Duodenal mucosa (tissue), 2 donors: ENCODE results near the gene FN3KRP.

ENCODE experiments used
- H3K27ac ChIP-seq: one replicate; pipeline ENCODE4 v1.7.0; 2013; ENCODE audit warnings: low read depth, low read length
- H3K27me3 ChIP-seq, 2 donors: one replicate each; pipeline ENCODE4 v1.7.0; 2013; ENCODE audit warnings: low read length in 2 of 2, control low read depth in 1 of 2; ENCODE audit not compliant: insufficient read depth in 2 of 2, control insufficient read depth in 1 of 2
- H3K36me3 ChIP-seq, 2 donors: one replicate each; pipeline ENCODE4 v1.7.0; 2013; ENCODE audit warnings: low read length in 2 of 2, control low read depth in 1 of 2; ENCODE audit not compliant: insufficient read depth in 2 of 2, control insufficient read depth in 1 of 2
- H3K4me1 ChIP-seq, 2 donors: one replicate each; pipeline ENCODE4 v1.7.0; 2013; ENCODE audit warnings: low read length in 2 of 2, control low read depth in 1 of 2; ENCODE audit not compliant: insufficient read depth in 2 of 2, control insufficient read depth in 1 of 2
- H3K4me3 ChIP-seq, 2 donors: one replicate each; pipeline ENCODE4 v1.7.0; 2013; ENCODE audit warnings: low read length in 2 of 2, low read depth in 1 of 2
- H3K9ac ChIP-seq, 2 donors: one replicate each; pipeline ENCODE4 v1.7.0; 2013; ENCODE audit warnings: low read length in 2 of 2, low read depth in 1 of 2
- H3K9me3 ChIP-seq, 2 donors: one replicate each; pipeline ENCODE4 v1.7.0; 2013; ENCODE audit warnings: low read length in 2 of 2, control low read depth in 1 of 2; ENCODE audit not compliant: control insufficient read depth in 1 of 2

Gene FN3KRP

DNA sequence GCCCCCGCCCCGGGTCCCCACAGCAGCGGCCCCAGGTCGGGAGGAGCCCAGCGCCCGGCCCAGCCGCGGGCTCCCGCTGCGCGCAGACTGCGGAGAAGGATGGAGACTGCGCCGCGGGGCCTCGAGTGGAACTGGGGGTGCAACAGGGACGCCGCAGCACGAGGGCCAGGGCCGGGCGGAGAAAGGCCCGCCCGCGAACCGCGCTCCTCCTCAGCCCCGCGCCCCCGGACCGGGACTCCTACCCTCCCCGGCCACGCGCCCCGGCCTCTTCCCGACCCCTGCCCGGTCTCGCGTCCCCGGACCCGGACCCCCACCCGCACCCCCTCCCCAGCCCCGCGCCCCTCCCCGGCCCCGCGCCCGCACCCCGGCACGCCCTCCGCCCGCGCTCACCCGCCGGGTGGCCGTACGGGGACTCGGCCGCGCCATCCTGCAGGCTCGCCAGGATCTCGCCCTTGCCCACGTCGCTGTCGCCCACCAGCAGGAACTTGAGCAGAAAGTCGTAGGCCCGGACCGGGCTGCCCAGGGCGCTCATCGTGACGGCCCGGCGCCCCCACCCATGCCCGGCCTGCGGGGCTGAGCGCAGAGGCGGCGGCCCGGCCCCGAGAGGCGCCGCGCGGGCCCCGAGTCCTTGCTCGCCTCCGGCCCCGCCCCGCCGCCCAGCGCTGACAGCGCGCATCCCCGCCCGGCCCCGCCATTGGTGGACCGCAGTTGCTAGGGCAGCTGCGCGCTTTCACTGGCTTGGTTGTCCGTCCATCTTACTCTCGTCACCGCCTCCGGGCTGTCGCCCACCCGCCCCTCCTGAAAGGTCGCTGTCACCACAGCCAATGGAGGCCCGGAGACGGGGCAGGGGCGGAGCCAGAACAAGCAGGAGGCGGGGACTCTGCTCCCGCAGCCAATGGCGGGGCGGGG, 18.2 kb upstream of the FN3KRP start, which contains the start of gene RAB40B:
TSS of gene RAB40B (minus strand) at position 634 of the 909 bp plus-strand sequence. CDS start at position 532, 102 bp downstream.
- peak within 1 kb of the TSS; percentile 33 to 79 for H3K9ac ChIP-seq
- H3K4me3 ChIP-seq, result peak within 1 kb of the TSS; percentile 76 to 84
- H3K27me3 ChIP-seq, result no peaks in the 10 kb centered on the region
- H3K4me1 ChIP-seq, result peaks cover 26 to 33% of the 10 kb centered on the region in 2 donors
- no peaks in the 10 kb centered on the region for H3K9me3 ChIP-seq
- H3K36me3 ChIP-seq, result no peaks in the 10 kb centered on the region
- peak within 1 kb of the TSS; percentile 56 for H3K27ac ChIP-seq

DNA sequence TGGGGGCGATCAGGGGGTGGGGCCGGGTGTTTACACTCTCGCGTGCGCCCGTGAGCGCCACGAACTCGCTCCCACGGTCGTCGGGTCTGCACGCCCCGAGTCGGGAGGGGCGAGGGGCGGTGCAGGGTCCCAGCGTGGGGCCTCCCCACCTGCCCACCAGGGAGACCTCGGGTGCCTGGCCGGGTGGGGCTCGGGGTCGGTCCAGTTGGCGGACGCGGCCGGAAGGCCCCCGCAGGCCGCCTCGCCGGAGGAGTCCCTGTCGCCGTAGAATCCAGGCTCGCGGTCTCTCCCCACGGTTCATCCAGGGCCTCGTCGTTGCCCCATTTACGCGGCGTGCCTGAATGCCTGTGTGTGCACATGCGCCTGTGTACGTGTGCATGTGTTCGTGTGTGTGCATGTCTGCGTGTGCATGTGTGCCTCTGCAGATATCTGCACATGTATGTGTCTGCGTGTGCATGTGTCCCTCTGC, 17.5 kb upstream of the FN3KRP start:
- H3K27ac ChIP-seq, result peak overlapping the region; percentile 10
- H3K27me3 ChIP-seq, result no peaks in the 10 kb centered on the region
- H3K4me3 ChIP-seq, result peak overlapping the region; percentile 76 to 84
- no peaks in the 10 kb centered on the region for H3K9me3 ChIP-seq
- no peaks in the 10 kb centered on the region for H3K36me3 ChIP-seq
- peak overlapping the region in 1 of 2 donors; percentile 55 for H3K9ac ChIP-seq
- peaks cover 27 to 37% of the 10 kb centered on the region in 2 donors for H3K4me1 ChIP-seq

DNA sequence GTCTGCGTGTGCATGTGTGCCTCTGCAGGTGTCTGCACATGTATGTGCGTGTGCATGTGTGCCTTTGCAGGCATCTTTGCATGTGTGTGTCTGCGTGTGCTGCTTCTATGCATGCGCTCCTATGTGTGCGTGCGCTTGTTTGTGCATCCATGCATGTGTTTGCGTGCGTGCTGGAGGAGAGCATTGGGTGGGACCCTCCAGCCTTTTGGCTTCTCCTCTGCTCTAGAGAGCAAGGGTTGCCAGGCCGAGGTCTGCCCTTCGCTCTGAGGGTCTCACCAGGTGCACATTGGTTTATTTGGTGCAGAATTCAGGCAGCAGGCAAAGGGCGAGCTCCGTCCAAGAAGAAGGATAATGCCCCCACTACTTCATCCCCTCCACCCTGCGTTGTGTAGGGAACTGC, 17.0 kb upstream of the FN3KRP start:
- Histone ChIP-seq H3K36me3 (no peaks in the 10 kb centered on the region), H3K27ac (no peak overlapping the region), H3K9me3 (no peaks in the 10 kb centered on the region), H3K9ac (no peak overlapping the region), H3K27me3 (no peaks in the 10 kb centered on the region), H3K4me3 (peak overlapping the region; percentile 76 to 84), H3K4me1 (peaks cover 29 to 41% of the 10 kb centered on the region in 2 donors)

DNA sequence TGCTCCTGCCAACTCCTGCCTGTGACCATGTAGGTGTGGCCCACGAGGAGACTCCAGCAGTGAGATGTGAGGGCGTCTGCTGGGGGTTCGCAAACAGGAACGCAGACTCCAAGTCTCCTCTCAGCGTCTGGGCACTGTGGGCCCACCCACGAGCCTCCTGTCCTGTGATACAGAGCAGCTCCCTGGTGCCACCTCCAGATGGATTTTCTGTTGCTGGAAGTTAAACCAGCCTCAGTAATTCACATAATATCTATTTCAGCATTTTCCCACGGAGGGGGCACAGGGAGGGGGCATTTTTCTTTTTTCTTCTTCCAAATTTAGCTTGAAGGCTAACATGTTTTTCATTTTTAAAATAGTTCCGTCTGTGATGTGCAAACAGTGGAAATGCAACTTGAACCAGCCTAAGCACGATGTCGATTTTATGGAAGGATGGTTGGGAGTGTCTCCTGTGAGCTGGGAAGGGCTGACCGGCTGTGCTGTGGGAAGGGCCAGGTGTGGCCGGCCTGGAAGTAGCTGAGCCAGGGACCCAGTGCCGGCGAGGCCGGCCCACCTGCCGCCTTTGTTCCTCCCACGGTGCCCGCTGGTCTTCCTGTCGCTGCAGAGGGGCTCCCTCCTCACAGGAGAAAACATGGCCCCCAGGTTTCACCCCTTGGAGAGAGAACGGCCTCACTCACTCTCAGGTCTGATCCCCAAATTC, 14.1 kb upstream of the FN3KRP start:
- Histone ChIP-seq H3K4me1 (peaks cover 29 to 43% of the 10 kb centered on the region in 2 donors), H3K27me3 (no peaks in the 10 kb centered on the region), H3K9ac (peak overlapping the region; percentile 25 to 57), H3K4me3 (peak overlapping the region; percentile 16 to 44), H3K27ac (peak overlapping the region; percentile 50), H3K9me3 (no peaks in the 10 kb centered on the region), H3K36me3 (no peaks in the 10 kb centered on the region)

DNA sequence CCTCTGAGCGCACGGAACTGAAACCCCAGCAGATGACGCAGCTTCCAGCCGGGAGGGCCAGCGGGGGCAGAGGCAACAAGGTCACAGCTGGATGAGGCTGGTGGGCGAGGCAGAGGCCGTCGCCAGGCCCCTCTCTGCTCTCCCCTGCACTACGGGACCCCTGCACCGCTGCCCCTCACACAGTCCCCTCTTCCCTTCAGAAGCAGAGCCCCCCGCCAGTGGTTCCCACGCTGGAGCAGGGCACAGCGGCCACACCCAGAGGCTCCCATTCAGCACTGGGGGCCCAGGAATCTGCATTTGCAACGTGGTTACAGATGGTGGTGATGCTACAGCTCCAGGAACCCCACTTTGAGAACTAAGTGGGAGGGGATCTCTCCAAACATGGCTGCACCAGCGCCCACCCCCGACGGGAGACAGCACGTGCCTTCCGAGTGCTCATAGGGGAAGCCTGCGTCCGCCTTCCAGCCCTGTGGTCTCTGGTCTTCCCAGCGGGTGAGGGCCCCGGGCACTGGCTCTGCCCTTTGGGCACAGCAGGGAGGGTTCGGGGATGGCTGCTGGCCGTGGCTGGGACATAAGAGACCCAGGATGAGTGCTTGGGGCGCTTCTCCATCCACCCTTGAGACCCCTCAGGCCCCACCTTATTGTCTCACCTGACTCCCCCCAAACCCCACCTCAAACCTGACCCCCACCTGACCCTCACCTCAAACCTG, 13.3 kb upstream of the FN3KRP start:
- peaks cover 32 to 40% of the 10 kb centered on the region in 2 donors for H3K4me1 ChIP-seq
- H3K27ac ChIP-seq, result peak overlapping the region; percentile 25
- no peaks in the 10 kb centered on the region for H3K36me3 ChIP-seq
- H3K4me3 ChIP-seq, result peak overlapping the region; percentile 16 to 44
- peak overlapping the region; percentile 25 to 57 for H3K9ac ChIP-seq
- no peaks in the 10 kb centered on the region for H3K27me3 ChIP-seq
- H3K9me3 ChIP-seq, result no peaks in the 10 kb centered on the region

DNA sequence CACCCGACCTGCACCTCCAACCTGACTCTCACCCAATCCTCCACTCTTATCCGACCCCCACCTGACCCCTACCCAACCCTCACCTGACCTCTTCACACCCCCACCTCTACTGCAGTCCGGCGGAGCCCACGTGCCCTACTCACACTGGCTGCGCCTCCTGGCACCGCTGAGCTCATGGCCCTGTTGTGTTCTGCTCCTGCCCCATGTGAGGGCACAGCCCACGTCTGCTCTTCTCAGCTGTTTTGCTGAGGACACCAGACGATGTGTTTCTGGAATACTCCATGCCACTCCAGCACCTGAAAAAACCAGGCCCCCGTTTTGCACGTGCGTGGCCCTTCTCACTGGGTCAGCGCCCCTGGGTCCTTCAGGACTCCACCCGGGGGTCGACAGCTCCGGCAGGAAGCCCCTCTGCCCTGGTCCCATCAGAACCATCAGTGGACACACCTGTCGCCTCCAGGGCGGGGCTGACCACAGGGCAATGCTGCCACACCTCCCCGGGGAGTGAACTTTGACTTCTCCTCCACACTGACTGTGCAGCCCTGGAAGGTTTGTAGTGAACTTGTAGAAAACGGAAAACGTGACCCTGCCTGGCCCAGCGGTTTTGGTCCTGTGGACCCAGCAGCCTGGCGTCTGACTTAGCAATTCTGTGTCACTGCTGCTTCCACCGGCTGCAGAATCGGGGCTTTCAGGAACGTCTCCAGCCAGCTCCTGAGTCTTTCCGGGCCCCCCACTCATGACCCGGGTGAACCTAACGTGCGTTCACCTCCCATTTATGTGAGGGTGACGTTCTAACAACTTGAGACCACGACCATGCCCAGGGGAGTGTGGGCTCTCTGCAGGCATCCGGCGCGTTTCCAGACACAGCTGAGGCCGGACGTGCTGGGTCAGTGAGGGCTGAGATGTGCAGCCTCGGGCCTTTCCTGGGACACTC, 12.3 kb upstream of the FN3KRP start:
- peak overlapping the region; percentile 47 to 57 for H3K9ac ChIP-seq
- peaks cover 31 to 37% of the 10 kb centered on the region in 2 donors for H3K4me1 ChIP-seq
- peak overlapping the region; percentile 55 to 69 for H3K4me3 ChIP-seq
- no peaks in the 10 kb centered on the region for H3K9me3 ChIP-seq
- H3K27me3 ChIP-seq, result no peaks in the 10 kb centered on the region
- H3K36me3 ChIP-seq, result no peaks in the 10 kb centered on the region
- H3K27ac ChIP-seq, result peak overlapping the region; percentile 84

DNA sequence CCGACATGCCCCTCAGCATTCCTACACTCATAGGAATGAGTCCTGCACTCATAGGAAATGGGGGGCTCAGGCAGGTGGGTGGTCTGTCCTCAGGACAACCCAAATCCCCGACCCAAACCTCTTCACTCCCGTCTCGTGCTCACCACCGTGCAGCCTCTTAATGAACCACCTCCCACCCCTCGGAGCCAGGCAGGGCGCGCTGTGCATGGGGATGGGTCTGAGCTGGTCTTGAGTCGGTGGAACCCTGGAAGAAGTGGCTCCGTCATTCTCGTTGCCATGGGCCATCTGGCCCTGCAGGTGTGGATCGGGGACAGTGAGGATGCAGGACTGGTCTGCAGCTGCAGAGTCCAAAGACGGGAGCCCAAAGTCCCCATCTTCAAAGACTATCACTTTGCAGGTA, 11.6 kb upstream of the FN3KRP start:
- Histone ChIP-seq H3K36me3 (no peaks in the 10 kb centered on the region), H3K4me1 (peaks cover 28 to 32% of the 10 kb centered on the region in 2 donors), H3K4me3 (peak overlapping the region; percentile 55 to 69), H3K27ac (peak overlapping the region; percentile 84), H3K27me3 (no peaks in the 10 kb centered on the region), H3K9ac (peak overlapping the region; percentile 43 to 57), H3K9me3 (no peaks in the 10 kb centered on the region)

DNA sequence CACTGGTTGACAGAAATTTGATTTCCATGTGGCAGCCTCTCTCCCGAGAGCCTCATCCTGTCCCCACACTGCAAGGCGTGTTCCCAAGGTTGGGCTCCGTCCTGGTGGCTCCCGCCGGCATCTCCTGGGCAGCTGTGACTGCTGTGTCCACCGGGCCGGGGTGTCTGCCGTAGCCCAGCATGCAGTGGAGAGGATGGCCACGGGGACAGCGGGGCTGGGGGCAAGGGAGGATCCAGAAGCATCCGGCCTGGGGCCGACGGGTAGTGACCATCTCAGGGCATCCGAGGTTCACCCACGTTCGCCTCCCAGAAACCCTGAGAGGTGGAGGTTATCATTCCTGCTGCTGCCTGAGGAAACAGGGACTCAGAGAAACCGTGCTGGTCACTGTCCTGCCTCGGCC, 10.8 kb upstream of the FN3KRP start:
- no peak overlapping the region for H3K9ac ChIP-seq
- no peaks in the 10 kb centered on the region for H3K27me3 ChIP-seq
- no peaks in the 10 kb centered on the region for H3K9me3 ChIP-seq
- no peak overlapping the region for H3K27ac ChIP-seq
- peaks cover 28 to 32% of the 10 kb centered on the region in 2 donors for H3K4me1 ChIP-seq
- H3K36me3 ChIP-seq, result no peaks in the 10 kb centered on the region
- H3K4me3 ChIP-seq, result no peak overlapping the region

DNA sequence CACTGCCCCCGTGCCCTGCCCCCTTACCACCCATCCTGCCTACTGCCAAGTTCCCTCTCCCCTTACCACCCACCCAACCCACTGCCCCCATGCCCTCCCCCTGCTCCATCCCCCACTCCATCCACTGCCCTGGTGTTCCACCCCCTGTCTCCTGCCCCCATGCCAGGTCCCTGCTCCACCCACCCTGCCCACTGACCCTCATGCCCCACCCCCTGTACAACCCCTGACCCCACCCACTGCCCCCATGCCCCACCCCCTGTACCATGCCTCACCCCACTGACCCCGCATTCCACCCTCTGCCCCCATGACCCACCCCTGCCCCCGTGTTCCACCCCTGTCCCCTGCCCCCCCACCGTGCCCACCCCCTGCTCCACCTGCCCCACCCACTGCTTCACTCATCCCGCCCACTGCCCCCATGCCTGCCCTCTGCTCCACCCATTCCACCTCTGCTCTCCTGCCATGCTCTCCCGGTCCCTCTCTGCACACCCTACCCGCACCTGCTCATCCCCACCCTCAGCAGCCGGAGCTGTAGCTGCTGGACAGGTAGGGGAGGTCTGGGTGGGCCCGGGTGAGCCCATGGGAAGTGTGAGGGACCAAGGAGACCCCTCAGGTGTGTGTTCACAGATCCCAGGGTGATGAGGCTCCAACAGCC, 7.4 kb upstream of the FN3KRP start:
- no peak overlapping the region for H3K27ac ChIP-seq
- no peak overlapping the region for H3K9ac ChIP-seq

More for the DNA sequence above, 7.4 kb upstream of the FN3KRP start:
- H3K9me3 ChIP-seq, result no peaks in the 10 kb centered on the region
- H3K36me3 ChIP-seq, result no peaks in the 10 kb centered on the region
- peaks cover 11 to 12% of the 10 kb centered on the region in 2 donors for H3K4me1 ChIP-seq
- H3K27me3 ChIP-seq, result no peaks in the 10 kb centered on the region
- H3K4me3 ChIP-seq, result no peak overlapping the region
